Colonic mucosa (tissue), 4 donors: ENCODE measurements around the gene ECHS1. TPM values are rescaled to one million over a fixed set of nuclear protein-coding genes. Genes with fewer than 3 reads are reported as not detected.
A peak's percentile ranks its signal among the peaks of the same experiment; 100 is the strongest.
"Not testable (repeated sequence)": the region's sequence is repeated elsewhere in the genome, so short reads cannot be mapped to it uniquely, and the experiment has no call there.

ENCODE experiments used
- DNase-seq: peaks from one replicate; pipeline ENCODE4 v3.0.0-alpha.2; 2020
- H3K27ac ChIP-seq: fragments of 200-600 bp; one replicate; pipeline ENCODE4 v1.8.0; 2021
- H3K27me3 ChIP-seq: fragments of 200-600 bp; one replicate; pipeline ENCODE4 v1.8.0; 2021
- H3K36me3 ChIP-seq: fragments of 200-600 bp; one replicate; pipeline ENCODE4 v1.8.0; 2021
- H3K4me1 ChIP-seq: fragments of 200-600 bp; one replicate; pipeline ENCODE4 v1.8.0; 2021; ENCODE audit warnings: mild to moderate bottlenecking
- H3K4me3 ChIP-seq: fragments of 200-600 bp; one replicate; pipeline ENCODE4 v1.8.0; 2021
- H3K9ac ChIP-seq, 2 donors: one replicate each; pipeline ENCODE4 v1.7.0; 2013; ENCODE audit warnings: control low read depth in 2 of 2, low read depth in 2 of 2, low read length in 2 of 2
- H3K9me3 ChIP-seq: fragments of 200-600 bp; one replicate; pipeline ENCODE4 v1.8.0; 2021
- intact Hi-C: fragments of 100-400 bp; cut with DNase I; formaldehyde crosslinking; loops from one replicate; pipeline ENCODE4 v1.14.1; 2022
- total RNA-seq, 2 donors: library from RNA; stranded (reverse); fragmentation: NEBNext Ultra II Directional in 1 of 2; extraction: Animal tissue kit (Norgen Biotek cat#: 25700) in 1 of 2; gene quantifications; one replicate each; pipeline ENCODE4 v1.2.1, GENCODE V29; 2021
- TF ChIP-seq, protein P1 (sequence below): fragments of 200-600 bp; IDR thresholded peaks from one replicate; pipeline ENCODE4 v1.8.0; 2022; ENCODE audit warnings: antibody characterized with exemption, mild to moderate bottlenecking
- donor health status: healthy.
- donor health status: DM: no; HTN: no; CAD: no.
- donor health status: DM: no; HTN: no; CAD: no.

The ECHS1 gene
- total RNA-seq, 2 donors from 2014 or later, result 188 to 214 TPM

DNA sequence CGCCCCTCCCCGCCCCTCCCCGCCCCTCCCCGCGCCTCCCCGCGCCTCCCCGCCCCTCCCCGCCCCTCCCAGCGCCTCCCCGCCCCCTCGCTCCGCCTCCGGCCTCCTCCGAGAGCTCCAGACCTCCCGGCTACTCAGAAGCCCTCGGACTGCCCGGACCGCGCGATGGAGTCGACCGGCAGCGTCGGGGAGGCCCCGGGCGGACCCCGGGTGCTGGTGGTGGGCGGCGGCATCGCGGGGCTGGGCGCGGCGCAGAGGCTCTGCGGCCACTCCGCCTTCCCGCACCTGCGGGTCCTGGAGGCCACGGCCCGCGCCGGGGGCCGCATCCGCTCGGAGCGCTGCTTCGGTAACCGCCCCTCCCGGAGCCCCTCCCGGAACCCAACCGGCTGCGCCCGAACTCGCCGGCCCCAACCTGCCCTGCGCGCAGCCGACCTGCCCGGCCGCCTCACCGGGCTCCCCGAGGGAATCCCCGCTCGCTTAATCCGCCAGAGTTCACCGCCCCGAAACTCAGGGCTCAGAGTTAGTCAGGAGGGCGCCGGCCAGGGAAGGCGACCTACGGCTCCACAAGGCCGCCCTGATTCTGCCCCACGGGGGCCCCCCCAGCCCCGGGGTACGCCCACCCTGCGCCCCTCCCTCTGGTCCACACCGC is 6.1 kb upstream of the ECHS1 start, which contains the start of gene PAOX:
Gene PAOX (plus strand): TSS at position 111 of the 649 bp plus-strand sequence. CDS start 55 bp downstream, at position 166.
- DNase-seq, result peak; percentile 72
- Histone ChIP-seq H3K4me3 (peak within 1 kb of the TSS; percentile 90), H3K9ac (peak within 1 kb of the TSS; percentile 71 to 83), H3K27ac (peak within 1 kb of the TSS; percentile 88), H3K9me3 (no peaks in the 10 kb centered on the region), H3K27me3 (no peaks in the 10 kb centered on the region), H3K36me3 (no peaks in the 10 kb centered on the region), H3K4me1 (peaks cover 6% of the 10 kb centered on the region)
- intact Hi-C loops, result no loop called here
- TF ChIP-seq, protein P1, sequence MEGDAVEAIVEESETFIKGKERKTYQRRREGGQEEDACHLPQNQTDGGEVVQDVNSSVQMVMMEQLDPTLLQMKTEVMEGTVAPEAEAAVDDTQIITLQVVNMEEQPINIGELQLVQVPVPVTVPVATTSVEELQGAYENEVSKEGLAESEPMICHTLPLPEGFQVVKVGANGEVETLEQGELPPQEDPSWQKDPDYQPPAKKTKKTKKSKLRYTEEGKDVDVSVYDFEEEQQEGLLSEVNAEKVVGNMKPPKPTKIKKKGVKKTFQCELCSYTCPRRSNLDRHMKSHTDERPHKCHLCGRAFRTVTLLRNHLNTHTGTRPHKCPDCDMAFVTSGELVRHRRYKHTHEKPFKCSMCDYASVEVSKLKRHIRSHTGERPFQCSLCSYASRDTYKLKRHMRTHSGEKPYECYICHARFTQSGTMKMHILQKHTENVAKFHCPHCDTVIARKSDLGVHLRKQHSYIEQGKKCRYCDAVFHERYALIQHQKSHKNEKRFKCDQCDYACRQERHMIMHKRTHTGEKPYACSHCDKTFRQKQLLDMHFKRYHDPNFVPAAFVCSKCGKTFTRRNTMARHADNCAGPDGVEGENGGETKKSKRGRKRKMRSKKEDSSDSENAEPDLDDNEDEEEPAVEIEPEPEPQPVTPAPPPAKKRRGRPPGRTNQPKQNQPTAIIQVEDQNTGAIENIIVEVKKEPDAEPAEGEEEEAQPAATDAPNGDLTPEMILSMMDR, result no peak

DNA sequence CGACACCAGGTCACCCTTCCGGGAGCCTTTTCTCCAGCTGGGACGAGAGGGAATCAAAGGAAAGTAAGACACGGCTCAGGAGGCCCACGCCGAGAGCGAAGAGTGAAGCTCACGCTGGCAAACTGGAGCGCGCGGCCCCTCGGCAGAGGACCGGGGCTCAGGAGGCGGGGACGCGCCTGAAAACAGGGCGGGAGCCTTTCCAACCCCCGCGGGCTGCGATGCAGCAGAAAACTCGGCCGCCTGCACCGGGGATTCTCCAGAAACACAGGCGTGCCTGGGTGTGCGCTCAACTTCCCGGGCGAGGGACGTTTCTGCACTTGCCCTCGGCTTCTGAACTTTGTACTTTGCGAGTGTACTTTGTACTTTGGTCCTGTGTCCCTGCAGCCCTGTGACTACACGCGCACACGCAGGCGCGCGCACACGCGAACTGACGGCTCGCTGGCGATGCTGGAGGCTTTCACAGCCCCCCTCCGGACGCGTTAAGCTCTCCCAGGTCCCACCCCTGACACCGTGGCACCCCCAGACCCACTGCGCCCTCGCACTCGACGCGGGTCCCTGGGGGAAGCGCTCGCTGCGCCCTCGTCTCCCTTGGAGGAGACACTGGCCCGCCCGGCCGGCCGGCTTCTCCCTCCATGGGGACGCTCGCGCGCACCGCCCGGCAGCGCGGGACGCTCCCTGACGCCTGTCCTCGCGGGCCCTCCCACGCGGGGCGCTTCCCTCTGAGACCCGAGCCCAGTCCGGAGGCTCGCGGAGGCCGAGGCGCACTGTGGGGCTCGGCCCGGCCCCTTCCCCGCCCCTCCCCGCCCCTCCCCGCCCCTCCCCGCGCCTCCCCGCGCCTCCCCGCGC is 5.3 kb upstream of the ECHS1 start:
- H3K27ac ChIP-seq, result peak overlapping the region; percentile 88
- TF ChIP-seq, protein P1, result no peak
- peak overlapping the region; percentile 79 for H3K4me3 ChIP-seq
- no peaks in the 10 kb centered on the region for H3K36me3 ChIP-seq
- H3K4me1 ChIP-seq, result peaks cover 8% of the 10 kb centered on the region
- intact Hi-C loops, result no loop called here
- no peaks in the 10 kb centered on the region for H3K9me3 ChIP-seq
- no peaks in the 10 kb centered on the region for H3K27me3 ChIP-seq
- DNase-seq, result peak; percentile 83
- peak overlapping the region; percentile 71 to 83 for H3K9ac ChIP-seq

DNA sequence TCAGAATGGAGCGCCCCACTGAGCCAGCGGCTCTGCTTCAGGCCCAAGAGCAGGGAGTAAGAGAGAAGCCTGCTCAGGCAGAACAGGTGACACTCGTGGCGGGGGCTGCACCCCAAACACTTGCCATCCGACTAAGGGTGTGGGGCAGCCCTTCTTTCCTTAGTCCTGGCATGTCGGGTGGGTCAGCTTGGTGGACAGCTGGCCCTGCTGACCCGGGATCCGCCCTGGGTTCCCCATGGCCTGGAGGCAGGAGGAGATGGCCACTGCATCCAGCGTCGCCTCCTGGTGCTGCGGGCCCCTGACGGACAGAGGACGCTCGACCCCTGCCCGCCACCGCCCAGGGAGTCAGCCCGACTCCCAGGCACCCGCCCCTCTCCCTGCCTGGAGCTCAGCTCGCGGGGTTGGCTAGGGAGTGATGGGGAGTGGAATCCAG is 4.7 kb upstream of the ECHS1 start:
- Histone ChIP-seq H3K36me3 (no peaks in the 10 kb centered on the region), H3K9me3 (no peaks in the 10 kb centered on the region), H3K4me1 (peaks cover 8% of the 10 kb centered on the region), H3K27me3 (no peaks in the 10 kb centered on the region), H3K9ac (peak overlapping the region; percentile 71 to 83), H3K4me3 (peak overlapping the region; percentile 79), H3K27ac (peak overlapping the region; percentile 88)
- TF ChIP-seq, protein P1, result no peak
- intact Hi-C loops, result no loop called here
- no peak for DNase-seq

DNA sequence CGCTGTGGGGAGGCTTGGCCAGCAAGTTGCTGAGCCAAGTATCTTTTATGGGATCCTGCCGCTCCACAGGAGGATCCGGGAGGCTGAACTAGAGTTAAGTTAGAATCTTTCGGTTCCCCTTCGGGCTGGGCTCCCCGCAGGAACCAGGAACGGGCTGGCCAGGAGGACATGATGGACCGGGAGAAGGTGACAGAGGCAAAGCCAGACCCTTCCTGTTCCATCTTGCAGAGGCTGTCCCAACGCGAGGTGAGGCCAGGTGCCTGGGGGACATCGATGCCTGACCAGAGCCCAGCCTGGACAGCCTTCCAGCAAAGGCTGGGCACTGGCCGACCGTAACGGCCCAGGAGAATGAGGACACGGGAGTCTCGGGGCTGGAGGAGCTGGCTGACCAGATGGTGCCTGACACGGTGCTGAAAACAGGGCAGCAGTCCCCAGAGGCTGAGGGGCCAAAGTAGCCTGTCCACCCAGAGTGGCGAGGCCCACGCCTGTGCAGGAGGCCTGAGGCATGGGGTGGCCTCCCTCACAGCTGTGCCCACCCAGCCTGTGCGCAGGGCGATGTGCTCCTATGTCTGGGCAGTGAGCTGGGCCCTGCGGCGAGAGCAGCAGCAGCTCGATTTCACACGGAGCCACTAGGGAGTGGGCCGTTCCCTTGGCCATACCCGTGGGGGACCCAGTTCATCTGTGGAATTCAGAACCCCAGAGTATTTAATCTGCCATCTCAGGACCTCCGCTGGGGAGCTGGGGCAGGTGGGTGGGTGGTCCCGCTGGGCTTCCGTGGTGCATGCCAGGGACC is 4.1 kb upstream of the ECHS1 start:
- H3K27ac ChIP-seq, result no peak overlapping the region
- H3K4me3 ChIP-seq, result no peak overlapping the region
- H3K4me1 ChIP-seq, result peaks cover 8% of the 10 kb centered on the region
- TF ChIP-seq, protein P1, result no peak
- H3K9ac ChIP-seq, result no peak overlapping the region
- H3K9me3 ChIP-seq, result no peaks in the 10 kb centered on the region
- no peaks in the 10 kb centered on the region for H3K36me3 ChIP-seq
- H3K27me3 ChIP-seq, result no peaks in the 10 kb centered on the region
- no peak for DNase-seq
- intact Hi-C loops, result no loop called here

DNA sequence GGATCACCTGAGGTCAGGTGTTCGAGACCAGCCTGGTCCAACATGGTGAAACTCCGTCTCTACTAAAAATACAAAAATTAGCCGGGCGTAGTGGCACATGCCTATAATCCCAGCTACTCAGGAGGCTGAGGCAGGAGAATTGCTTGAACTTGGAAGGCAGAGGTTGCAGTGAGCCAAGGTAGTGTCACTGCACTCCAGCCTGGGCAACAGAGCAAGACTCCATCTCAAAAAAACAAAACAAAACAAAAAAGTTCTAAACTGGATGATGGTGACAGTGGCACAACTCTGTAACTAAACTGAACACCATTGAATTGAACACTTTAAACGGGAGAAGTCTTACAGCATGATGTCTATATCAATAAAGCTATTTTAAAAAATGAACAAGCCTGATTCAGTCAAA is 3.0 kb upstream of the ECHS1 start:
- H3K4me3 ChIP-seq, H3K27me3 ChIP-seq, intact Hi-C loops, H3K4me1 ChIP-seq, H3K9me3 ChIP-seq, H3K27ac ChIP-seq, H3K9ac ChIP-seq, H3K36me3 ChIP-seq, DNase-seq: not testable (repeated sequence)
